Activated CD4-positive, alpha-beta T cell treated with anti-CD3 and anti-CD28 coated beads for 36 hours (primary cell): ENCODE measurements around the gene C5orf63. TPM values are rescaled to one million over a fixed set of nuclear protein-coding genes. Genes with fewer than 3 reads are reported as not detected.
"Not testable (repeated sequence)": the region's sequence is repeated elsewhere in the genome, so short reads cannot be mapped to it uniquely, and the experiment has no call there.

Experiments
- ATAC-seq: fragments of 200-7000 bp; cut with Tn5 transposase; one replicate; pipeline ENCODE4 v1.10.0; 2021; ENCODE audit warnings: mild to moderate bottlenecking, moderate library complexity
- CTCF ChIA-PET: fragments of 350-600 bp; sonication (Branson Sonifier 250); formaldehyde crosslinking; loops from one replicate; lab custom pipeline; 2021; ENCODE audit warnings: antibody characterized with exemption; lab: Charles Lee
- POLR2A ChIA-PET: fragments of 350-600 bp; sonication (Branson Sonifier 250); formaldehyde crosslinking; loops from one replicate; lab custom pipeline; 2021; ENCODE audit warnings: antibody characterized with exemption, inconsistent platforms; lab: Charles Lee
- DNase-seq: peaks from one replicate; pipeline ENCODE4 v3.0.0-alpha.2; 2020
- H3K27ac Mint-ChIP-seq: one replicate; pipeline ENCODE4 v1.8.0; 2021; ENCODE audit warnings: mixed read lengths
- H3K27me3 Mint-ChIP-seq: one replicate; pipeline ENCODE4 v1.8.0; 2021; ENCODE audit warnings: mixed read lengths
- H3K36me3 Mint-ChIP-seq: one replicate; pipeline ENCODE4 v1.8.0; 2021; ENCODE audit warnings: low read depth, mixed read lengths
- H3K4me1 Mint-ChIP-seq: one replicate; pipeline ENCODE4 v1.8.0; 2021; ENCODE audit warnings: mixed read lengths
- H3K4me3 Mint-ChIP-seq: one replicate; pipeline ENCODE4 v1.8.0; 2021; ENCODE audit warnings: mild to moderate bottlenecking, moderate library complexity, mixed read lengths
- H3K9me3 Mint-ChIP-seq: one replicate; pipeline ENCODE4 v1.8.0; 2021; ENCODE audit warnings: low read depth, mixed read lengths
- intact Hi-C, 2 experiments: fragments of 100-400 bp; cut with DNase I in 1 of 2; cut with micrococcal nuclease in 1 of 2; formaldehyde crosslinking; loops; one replicate each; pipeline versions ENCODE4 v1.14.2 to v1.15.1; 2022 to 2024; cut with DNase I, micrococcal nuclease
- total RNA-seq, 2 experiments: library from RNA; stranded (reverse); gene quantifications; one replicate each; pipeline ENCODE4 v1.2.3, GENCODE V29; 2021

The C5orf63 gene
- total RNA-seq, 2 experiments from 2014 or later: 12.0 to 14.2 TPM

DNA sequence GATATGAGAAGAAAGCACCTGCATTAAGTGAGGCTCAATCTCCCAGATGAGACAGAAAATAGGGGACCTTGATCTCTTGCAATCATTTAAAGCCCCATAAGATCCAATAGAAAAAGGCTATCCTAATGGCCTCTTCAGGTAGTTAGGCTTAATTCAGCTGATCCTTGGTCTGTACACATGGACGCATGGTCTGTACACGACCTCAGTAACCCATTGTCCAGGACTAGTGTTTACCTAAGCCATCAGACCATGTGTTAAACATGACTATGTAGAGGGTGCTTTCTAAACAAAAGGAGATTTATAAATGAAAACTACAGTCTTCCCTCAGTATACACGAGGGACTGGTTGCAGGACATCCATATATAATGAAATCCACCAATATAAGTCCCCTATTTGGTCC lies 50.5 kb downstream of the C5orf63 start:
- no peak overlapping the region for H3K27ac Mint-ChIP-seq
- no peaks in the 10 kb centered on the region for H3K9me3 Mint-ChIP-seq
- H3K4me1 Mint-ChIP-seq: peaks cover 17% of the 10 kb centered on the region
- no peaks in the 10 kb centered on the region for H3K36me3 Mint-ChIP-seq
- ChIA-PET CTCF (interaction anchor here (0.6 kb wide), 1 partner anchor 73 kb away, joined by 3 read pairs; no protein-coding TSS in a partner anchor), POLR2A (no interaction called here)
- DNase-seq (no peak), ATAC-seq (no peak)
- no peak overlapping the region for H3K4me3 Mint-ChIP-seq
- intact Hi-C loops: no loop called here
- no peaks in the 10 kb centered on the region for H3K27me3 Mint-ChIP-seq

DNA sequence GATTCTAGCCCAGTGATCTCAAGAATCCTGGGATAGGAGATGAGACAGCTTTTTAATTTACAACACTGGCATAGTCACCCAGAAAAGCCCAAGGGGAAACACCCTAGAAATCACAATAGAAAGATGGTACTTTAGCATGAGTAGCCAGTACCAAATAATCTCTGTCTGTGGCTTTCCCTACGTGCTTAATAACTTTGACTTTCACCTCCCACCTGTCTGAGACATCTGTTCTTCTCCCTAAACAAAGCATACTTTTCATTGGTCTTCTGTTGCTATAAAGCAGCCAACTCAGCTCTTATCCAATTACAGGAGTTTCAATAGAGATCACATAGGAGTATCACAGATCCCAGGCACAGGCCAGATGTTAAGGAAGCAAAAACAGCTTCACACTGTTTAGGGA lies 53.4 kb downstream of the C5orf63 start:
- Mint-ChIP-seq H3K4me1 (peaks cover 13% of the 10 kb centered on the region), H3K9me3 (no peaks in the 10 kb centered on the region), H3K36me3 (no peaks in the 10 kb centered on the region), H3K4me3 (no peak overlapping the region), H3K27me3 (no peaks in the 10 kb centered on the region), H3K27ac (no peak overlapping the region)
- DNase-seq (no peak), ATAC-seq (peak; percentile 44)
- ChIA-PET POLR2A (no interaction called here), CTCF (interaction anchor here (0.7 kb wide), 1 partner anchor 53 kb away, joined by 3 read pairs; no protein-coding TSS in a partner anchor)
- intact Hi-C loops: no loop called here

DNA sequence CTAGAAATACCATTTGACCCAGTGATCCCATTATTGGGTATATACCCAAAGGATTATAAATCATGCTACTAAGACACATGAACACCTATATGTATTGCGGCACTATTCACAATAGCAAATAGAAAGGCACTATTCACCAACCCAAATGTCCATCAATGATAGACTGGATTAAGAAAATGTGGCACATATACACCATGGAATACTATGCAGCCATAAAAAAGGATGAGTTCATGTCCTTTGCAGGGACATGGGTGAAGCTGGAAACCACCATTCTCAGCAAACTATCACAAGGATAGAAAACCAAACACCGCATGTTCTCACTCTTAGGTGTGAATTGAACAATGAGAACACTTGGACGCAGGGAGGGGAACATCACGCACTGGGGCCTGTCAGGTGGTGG lies 56.6 kb downstream of the C5orf63 start:
- H3K27ac Mint-ChIP-seq, H3K9me3 Mint-ChIP-seq, H3K36me3 Mint-ChIP-seq, POLR2A ChIA-PET, intact Hi-C loops, H3K27me3 Mint-ChIP-seq, ATAC-seq, H3K4me3 Mint-ChIP-seq, DNase-seq: not testable (repeated sequence)
- CTCF ChIA-PET: interaction anchor here (1.2 kb wide), 1 partner anchor 12 kb away, joined by 5 read pairs; no protein-coding TSS in a partner anchor
- peaks cover 33% of the 10 kb centered on the region for H3K4me1 Mint-ChIP-seq

DNA sequence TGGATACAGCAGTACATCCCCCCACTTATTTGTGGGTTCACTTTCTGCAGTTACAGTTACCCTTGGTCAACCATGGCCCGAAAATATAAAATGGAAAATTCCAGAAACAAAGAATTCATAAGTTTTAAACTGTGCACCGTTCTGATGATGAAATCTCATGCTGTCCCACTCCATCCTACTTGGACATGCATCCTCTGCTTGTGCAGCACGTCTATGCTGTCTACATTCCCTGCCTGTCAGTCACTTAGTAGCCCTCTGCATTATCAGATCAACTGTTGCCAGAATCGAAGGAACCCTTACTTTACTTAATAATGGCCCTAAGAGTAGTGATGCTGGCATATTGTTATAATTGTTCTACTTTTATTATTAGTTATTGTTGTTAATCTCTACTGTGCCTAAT lies 57.6 kb downstream of the C5orf63 start:
- Mint-ChIP-seq H3K9me3 (no peaks in the 10 kb centered on the region), H3K4me1 (peaks cover 40% of the 10 kb centered on the region), H3K27ac (no peak overlapping the region), H3K36me3 (no peaks in the 10 kb centered on the region), H3K4me3 (no peak overlapping the region), H3K27me3 (no peaks in the 10 kb centered on the region)
- intact Hi-C loops: no loop called here
- ATAC-seq: no peak
- no peak for DNase-seq
- ChIA-PET POLR2A (no interaction called here), CTCF (interaction anchor here (1.4 to 1.8 kb wide), 2 partner anchors 13 to 57 kb away, joined by 6 to 7 read pairs; no protein-coding TSS in a partner anchor)

DNA sequence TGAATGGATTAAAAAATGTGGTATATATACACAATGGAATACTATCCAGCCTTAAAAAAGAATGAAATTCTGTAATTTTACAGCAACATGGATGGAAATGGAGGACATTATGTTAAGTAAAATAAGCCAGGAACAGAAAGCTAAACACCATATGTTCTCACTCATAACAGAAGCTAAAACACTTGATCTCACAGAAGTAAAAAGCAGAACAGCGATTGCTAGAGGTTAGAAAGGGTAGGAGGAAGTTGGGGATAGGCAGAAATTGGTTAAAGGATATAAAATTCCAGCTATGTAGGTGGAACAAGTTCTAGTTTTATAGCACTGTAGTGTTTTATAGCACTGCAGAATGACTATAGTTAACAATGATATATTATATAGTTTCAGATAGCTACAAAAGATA lies 58.7 kb downstream of the C5orf63 start:
- Mint-ChIP-seq H3K27ac (no peak overlapping the region), H3K4me3 (no peak overlapping the region), H3K36me3 (no peaks in the 10 kb centered on the region), H3K4me1 (peaks cover 42% of the 10 kb centered on the region), H3K27me3 (no peaks in the 10 kb centered on the region), H3K9me3 (no peaks in the 10 kb centered on the region)
- ChIA-PET POLR2A (no interaction called here), CTCF (interaction anchor here (0.6 to 1.8 kb wide), 4 partner anchors 14 to 685 kb away, joined by 3 to 7 read pairs (median 4); no protein-coding TSS in a partner anchor)
- ATAC-seq: no peak
- intact Hi-C loops: no loop called here
- DNase-seq: no peak

GRCh38 chr5:127013407-127013806 lies 59.9 kb downstream of the C5orf63 start:
- Mint-ChIP-seq H3K36me3 (no peaks in the 10 kb centered on the region), H3K4me3 (no peak overlapping the region), H3K27me3 (no peaks in the 10 kb centered on the region), H3K4me1 (peaks cover 44% of the 10 kb centered on the region), H3K27ac (no peak overlapping the region), H3K9me3 (no peaks in the 10 kb centered on the region)
- ChIA-PET POLR2A (interaction anchor here (0.6 to 0.7 kb wide), 2 partner anchors 12 to 66 kb away, joined by 3 read pairs; no protein-coding TSS in a partner anchor), CTCF (interaction anchor here (1.5 kb wide), 1 partner anchor 11 kb away, joined by 3 read pairs; no protein-coding TSS in a partner anchor)
- intact Hi-C loops: loop anchor here (2.0 kb wide), 1 partner anchor 25 kb away; no protein-coding TSS in a partner anchor
- no peak for ATAC-seq
- DNase-seq: no peak

GRCh38 chr5:127012916-127013315 lies 60.4 kb downstream of the C5orf63 start:
- Mint-ChIP-seq H3K4me1 (peaks cover 44% of the 10 kb centered on the region), H3K4me3 (no peak overlapping the region), H3K9me3 (no peaks in the 10 kb centered on the region), H3K27me3 (no peaks in the 10 kb centered on the region), H3K36me3 (no peaks in the 10 kb centered on the region), H3K27ac (no peak overlapping the region)
- ChIA-PET CTCF (interaction anchor here (0.6 to 1.5 kb wide), 2 partner anchors 11 to 19 kb away, joined by 3 read pairs; no protein-coding TSS in a partner anchor), POLR2A (interaction anchor here (0.6 kb wide), 1 partner anchor 67 kb away, joined by 3 read pairs; no protein-coding TSS in a partner anchor)
- ATAC-seq: no peak
- intact Hi-C loops: loop anchor here (2.0 kb wide), 1 partner anchor 24 kb away; no protein-coding TSS in a partner anchor
- DNase-seq: no peak

DNA sequence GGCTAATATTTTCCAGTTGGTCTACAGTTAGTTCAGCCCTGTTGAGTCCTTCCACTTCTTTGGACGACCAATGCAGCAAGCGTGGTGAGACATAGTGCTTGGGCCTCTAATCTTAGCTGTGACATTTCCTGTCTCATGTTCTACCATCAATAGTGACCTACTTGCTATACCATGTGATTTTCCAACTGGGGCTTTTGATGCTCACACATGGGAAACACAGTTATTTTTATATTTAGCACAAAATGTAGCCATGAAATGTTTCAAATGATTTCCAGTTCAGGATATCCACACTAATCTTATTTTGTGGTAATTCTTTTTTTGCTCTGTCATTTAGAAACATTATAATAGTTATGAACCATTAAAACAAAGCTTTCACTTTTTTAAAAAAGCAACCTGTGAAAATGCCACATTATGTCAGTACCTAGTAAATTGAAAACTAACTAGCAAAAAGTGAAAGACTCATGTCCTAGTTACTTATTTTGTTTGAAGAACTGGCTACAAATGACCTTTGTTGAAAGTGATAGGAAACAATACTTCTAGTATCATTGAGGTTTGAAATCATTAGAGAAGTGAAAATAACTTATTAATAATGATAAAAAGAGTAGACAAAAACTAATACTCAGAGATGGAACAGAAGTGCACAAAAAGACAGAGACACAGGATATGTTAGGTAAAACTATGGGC lies 61.2 kb downstream of the C5orf63 start:
- POLR2A ChIA-PET: interaction anchor here (1.3 kb wide), 1 partner anchor 12 kb away, joined by 6 read pairs; no protein-coding TSS in a partner anchor
- CTCF ChIA-PET: interaction anchor here (0.6 to 1.5 kb wide), 5 partner anchors 12 to 78 kb away, joined by 3 to 5 read pairs (median 3); partner anchors contain the start of gene MARCHF3
- Mint-ChIP-seq H3K27ac (no peak overlapping the region), H3K27me3 (no peaks in the 10 kb centered on the region), H3K36me3 (no peaks in the 10 kb centered on the region), H3K4me3 (no peak overlapping the region), H3K9me3 (no peaks in the 10 kb centered on the region), H3K4me1 (peaks cover 44% of the 10 kb centered on the region)
- intact Hi-C loops: loop anchor here (2.0 kb wide), 1 partner anchor 23 kb away; no protein-coding TSS in a partner anchor
- ATAC-seq (peak; percentile 88), DNase-seq (no peak)

- ChIA-PET POLR2A (no interaction called here), CTCF (interaction anchor here (1.0 to 1.2 kb wide), 2 partner anchors 14 to 20 kb away, joined by 3 to 5 read pairs; partner anchors contain the start of gene MARCHF3)
- ATAC-seq: no peak
- intact Hi-C loops: no loop called here
- DNase-seq: no peak
- no peaks in the 10 kb centered on the region for H3K9me3 Mint-ChIP-seq
- no peak overlapping the region for H3K27ac Mint-ChIP-seq
- no peaks in the 10 kb centered on the region for H3K27me3 Mint-ChIP-seq
- no peaks in the 10 kb centered on the region for H3K36me3 Mint-ChIP-seq
- H3K4me1 Mint-ChIP-seq: peaks cover 44% of the 10 kb centered on the region
- H3K4me3 Mint-ChIP-seq: no peak overlapping the region
These were observed 62.1 kb downstream of the C5orf63 start for GRCh38 chr5:127011153-127011552.

- ChIA-PET CTCF (no interaction called here), POLR2A (no interaction called here)
- peaks cover 44% of the 10 kb centered on the region for H3K4me1 Mint-ChIP-seq
- ATAC-seq: no peak
- H3K4me3 Mint-ChIP-seq: no peak overlapping the region
- DNase-seq: no peak
- no peaks in the 10 kb centered on the region for H3K36me3 Mint-ChIP-seq
- no peak overlapping the region for H3K27ac Mint-ChIP-seq
- intact Hi-C loops: no loop called here
- H3K9me3 Mint-ChIP-seq: no peaks in the 10 kb centered on the region
- no peaks in the 10 kb centered on the region for H3K27me3 Mint-ChIP-seq
These were observed 62.9 kb downstream of the C5orf63 start for GRCh38 chr5:127010362-127010761.

DNA sequence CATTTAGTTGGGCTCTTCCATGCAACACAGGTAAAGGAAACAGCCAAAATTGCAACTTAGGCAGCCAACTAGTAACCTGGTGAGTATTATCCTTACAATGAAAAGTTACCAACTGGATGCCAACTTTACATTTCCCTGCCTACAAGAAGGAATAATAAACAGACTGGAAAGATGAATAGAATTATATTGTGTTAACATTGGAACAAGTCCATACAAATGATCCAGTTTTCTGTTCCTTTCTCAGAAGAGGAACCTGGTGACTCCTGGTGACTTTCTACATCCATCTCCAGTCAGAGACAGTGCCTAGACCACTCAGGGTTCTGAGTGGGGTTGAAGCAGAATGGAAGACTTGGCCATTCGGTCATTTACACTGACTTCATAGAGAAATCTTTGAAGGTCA lies 63.5 kb downstream of the C5orf63 start:
- Mint-ChIP-seq H3K27ac (no peak overlapping the region), H3K4me3 (no peak overlapping the region), H3K9me3 (no peaks in the 10 kb centered on the region), H3K4me1 (peaks cover 44% of the 10 kb centered on the region), H3K27me3 (no peaks in the 10 kb centered on the region), H3K36me3 (no peaks in the 10 kb centered on the region)
- ATAC-seq: no peak
- DNase-seq: no peak
- intact Hi-C loops: no loop called here
- ChIA-PET CTCF (no interaction called here), POLR2A (no interaction called here)
